Measurements from ENCODE around the gene EYA2. TPM values are rescaled to one million over a fixed set of nuclear protein-coding genes. Genes with fewer than 3 reads are reported as not detected.

Gene EYA2
- total and polyA plus RNA-seq, 4 donors = 0.17 to 0.54 (median 0.23) TPM; not detected in 1

- Histone ChIP-seq H3K9ac (ENCODE audit: low read depth in 1 of 2, low read length in 2 of 2) (no peak overlapping the region), H3K36me3 (ENCODE audit: control insufficient read depth in 4 of 4, insufficient read depth in 3 of 4, low read depth in 1 of 4, low read length in 3 of 4) (no peaks in the 10 kb centered on the region), H3K9me3 (ENCODE audit: control insufficient read depth in 4 of 4, low read length in 3 of 4) (peaks cover 0 to 12% (median 5%) of the 10 kb centered on the region in 4 donors), H3K27me3 (ENCODE audit: control insufficient read depth in 4 of 4, insufficient read depth in 4 of 4, low read length in 3 of 4) (no peaks in the 10 kb centered on the region), H3K4me1 (ENCODE audit: control insufficient read depth in 4 of 4, insufficient read depth in 4 of 4, low read length in 3 of 4) (no peaks in the 10 kb centered on the region), H3K4me3 (ENCODE audit: low read depth in 1 of 3, low read length in 3 of 3) (no peak overlapping the region), H3K27ac (ENCODE audit: low read depth in 1 of 2, low read length in 2 of 2) (no peak overlapping the region)
- WGBS = 83% methylated on average over 3 of the region's 3 CpGs
- TF ChIP-seq, protein P1, sequence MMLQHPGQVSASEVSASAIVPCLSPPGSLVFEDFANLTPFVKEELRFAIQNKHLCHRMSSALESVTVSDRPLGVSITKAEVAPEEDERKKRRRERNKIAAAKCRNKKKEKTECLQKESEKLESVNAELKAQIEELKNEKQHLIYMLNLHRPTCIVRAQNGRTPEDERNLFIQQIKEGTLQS (IDR thresholded peaks at IDR 0.05) = no peak
- TF ChIP-seq TAF1 (conservative IDR thresholded peaks at IDR 0.05) = no peak
- DNase-seq (ENCODE audit: low spot score) = no peak
These were observed 214.4 kb downstream of the EYA2 start for GRCh38 chr20:47108994-47109393.

DNA sequence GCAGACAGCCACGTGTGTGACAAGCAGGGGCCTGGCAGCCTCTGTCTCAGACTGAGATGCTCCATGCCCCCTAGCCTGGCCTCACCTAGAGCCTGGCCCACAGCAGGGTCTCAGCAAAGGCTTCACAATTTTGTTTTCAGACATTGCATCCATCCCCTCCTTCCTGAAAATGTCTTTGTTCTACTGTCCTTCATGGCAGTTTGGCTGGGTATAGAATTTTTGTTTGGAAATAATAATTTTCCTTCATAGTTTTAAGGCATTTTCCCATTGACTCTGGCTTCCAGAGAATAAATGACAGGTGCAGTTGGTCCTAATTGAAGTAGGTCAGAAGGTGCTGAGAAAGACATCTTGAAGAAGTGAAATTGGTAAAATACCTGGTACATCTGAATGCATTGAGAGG is 216.2 kb downstream of the EYA2 start:
- H3K9ac ChIP-seq (ENCODE audit: low read depth in 1 of 2, low read length in 2 of 2) = no peak overlapping the region
- DNase-seq (ENCODE audit: low spot score) = no peak
- peaks cover 0 to 12% (median 5%) of the 10 kb centered on the region in 4 donors for H3K9me3 ChIP-seq (ENCODE audit: control insufficient read depth in 4 of 4, low read length in 3 of 4)
- WGBS = 38% methylated on average over 1 of the region's 1 CpG
- no peaks in the 10 kb centered on the region for H3K36me3 ChIP-seq (ENCODE audit: control insufficient read depth in 4 of 4, insufficient read depth in 3 of 4, low read depth in 1 of 4, low read length in 3 of 4)
- no peak overlapping the region for H3K4me3 ChIP-seq (ENCODE audit: low read depth in 1 of 3, low read length in 3 of 3)
- H3K27ac ChIP-seq (ENCODE audit: low read depth in 1 of 2, low read length in 2 of 2) = no peak overlapping the region
- TF ChIP-seq YY1 (IDR thresholded peaks at IDR 0.05) = no peak
- TF ChIP-seq RXRA (IDR thresholded peaks at IDR 0.05) = no peak
- TF ChIP-seq NR2F2 (IDR thresholded peaks at IDR 0.05) = no peak
- TF ChIP-seq TAF1 (conservative IDR thresholded peaks at IDR 0.05) = no peak
- TF ChIP-seq SP1 (IDR thresholded peaks at IDR 0.05) = no peak
- H3K27me3 ChIP-seq (ENCODE audit: control insufficient read depth in 4 of 4, insufficient read depth in 4 of 4, low read length in 3 of 4) = no peaks in the 10 kb centered on the region
- no peaks in the 10 kb centered on the region for H3K4me1 ChIP-seq (ENCODE audit: control insufficient read depth in 4 of 4, insufficient read depth in 4 of 4, low read length in 3 of 4)

DNA sequence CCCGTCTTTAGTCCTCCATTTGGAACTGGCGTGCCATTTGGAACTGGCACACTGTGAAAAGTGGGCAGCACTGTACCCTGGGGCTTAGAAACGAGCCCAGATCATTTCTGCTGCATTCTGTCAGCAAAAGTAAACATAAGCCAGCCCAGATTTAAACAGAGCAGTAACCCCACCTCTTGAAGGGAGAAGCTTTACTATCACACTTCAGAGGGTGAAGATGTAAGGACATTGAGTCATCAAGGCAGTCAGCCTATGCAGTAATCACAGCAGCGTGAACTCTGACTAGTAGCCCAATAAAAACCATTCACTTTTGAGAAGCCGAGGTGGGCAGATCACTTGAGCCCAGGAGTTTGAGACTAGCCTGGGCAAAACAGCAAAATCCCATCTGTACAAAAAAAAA is 216.9 kb downstream of the EYA2 start:
- no peaks in the 10 kb centered on the region for H3K36me3 ChIP-seq (ENCODE audit: control insufficient read depth in 4 of 4, insufficient read depth in 3 of 4, low read depth in 1 of 4, low read length in 3 of 4)
- peaks cover 0 to 12% (median 5%) of the 10 kb centered on the region in 4 donors for H3K9me3 ChIP-seq (ENCODE audit: control insufficient read depth in 4 of 4, low read length in 3 of 4)
- no peaks in the 10 kb centered on the region for H3K4me1 ChIP-seq (ENCODE audit: control insufficient read depth in 4 of 4, insufficient read depth in 4 of 4, low read length in 3 of 4)
- 68% methylated on average over 5 of the region's 5 CpGs for WGBS
- H3K9ac ChIP-seq (ENCODE audit: low read depth in 1 of 2, low read length in 2 of 2) = no peak overlapping the region
- DNase-seq (ENCODE audit: low spot score) = no peak
- no peak overlapping the region for H3K4me3 ChIP-seq (ENCODE audit: low read depth in 1 of 3, low read length in 3 of 3)
- H3K27ac ChIP-seq (ENCODE audit: low read depth in 1 of 2, low read length in 2 of 2) = no peak overlapping the region
- no peaks in the 10 kb centered on the region for H3K27me3 ChIP-seq (ENCODE audit: control insufficient read depth in 4 of 4, insufficient read depth in 4 of 4, low read length in 3 of 4)
- TF ChIP-seq YY1 (IDR thresholded peaks at IDR 0.05) = no peak
- no peak for TF ChIP-seq NR2F2 (IDR thresholded peaks at IDR 0.05)
- TF ChIP-seq, protein P2, sequence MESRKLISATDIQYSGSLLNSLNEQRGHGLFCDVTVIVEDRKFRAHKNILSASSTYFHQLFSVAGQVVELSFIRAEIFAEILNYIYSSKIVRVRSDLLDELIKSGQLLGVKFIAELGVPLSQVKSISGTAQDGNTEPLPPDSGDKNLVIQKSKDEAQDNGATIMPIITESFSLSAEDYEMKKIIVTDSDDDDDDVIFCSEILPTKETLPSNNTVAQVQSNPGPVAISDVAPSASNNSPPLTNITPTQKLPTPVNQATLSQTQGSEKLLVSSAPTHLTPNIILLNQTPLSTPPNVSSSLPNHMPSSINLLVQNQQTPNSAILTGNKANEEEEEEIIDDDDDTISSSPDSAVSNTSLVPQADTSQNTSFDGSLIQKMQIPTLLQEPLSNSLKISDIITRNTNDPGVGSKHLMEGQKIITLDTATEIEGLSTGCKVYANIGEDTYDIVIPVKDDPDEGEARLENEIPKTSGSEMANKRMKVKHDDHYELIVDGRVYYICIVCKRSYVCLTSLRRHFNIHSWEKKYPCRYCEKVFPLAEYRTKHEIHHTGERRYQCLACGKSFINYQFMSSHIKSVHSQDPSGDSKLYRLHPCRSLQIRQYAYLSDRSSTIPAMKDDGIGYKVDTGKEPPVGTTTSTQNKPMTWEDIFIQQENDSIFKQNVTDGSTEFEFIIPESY (IDR thresholded peaks at IDR 0.05) = no peak
- no peak for TF ChIP-seq RAD21 (IDR thresholded peaks at IDR 0.05)
- TF ChIP-seq FOXA2 (IDR thresholded peaks at IDR 0.05) = no peak
- no peak for TF ChIP-seq HNF4A (conservative IDR thresholded peaks at IDR 0.05)
- TF ChIP-seq, protein P3, sequence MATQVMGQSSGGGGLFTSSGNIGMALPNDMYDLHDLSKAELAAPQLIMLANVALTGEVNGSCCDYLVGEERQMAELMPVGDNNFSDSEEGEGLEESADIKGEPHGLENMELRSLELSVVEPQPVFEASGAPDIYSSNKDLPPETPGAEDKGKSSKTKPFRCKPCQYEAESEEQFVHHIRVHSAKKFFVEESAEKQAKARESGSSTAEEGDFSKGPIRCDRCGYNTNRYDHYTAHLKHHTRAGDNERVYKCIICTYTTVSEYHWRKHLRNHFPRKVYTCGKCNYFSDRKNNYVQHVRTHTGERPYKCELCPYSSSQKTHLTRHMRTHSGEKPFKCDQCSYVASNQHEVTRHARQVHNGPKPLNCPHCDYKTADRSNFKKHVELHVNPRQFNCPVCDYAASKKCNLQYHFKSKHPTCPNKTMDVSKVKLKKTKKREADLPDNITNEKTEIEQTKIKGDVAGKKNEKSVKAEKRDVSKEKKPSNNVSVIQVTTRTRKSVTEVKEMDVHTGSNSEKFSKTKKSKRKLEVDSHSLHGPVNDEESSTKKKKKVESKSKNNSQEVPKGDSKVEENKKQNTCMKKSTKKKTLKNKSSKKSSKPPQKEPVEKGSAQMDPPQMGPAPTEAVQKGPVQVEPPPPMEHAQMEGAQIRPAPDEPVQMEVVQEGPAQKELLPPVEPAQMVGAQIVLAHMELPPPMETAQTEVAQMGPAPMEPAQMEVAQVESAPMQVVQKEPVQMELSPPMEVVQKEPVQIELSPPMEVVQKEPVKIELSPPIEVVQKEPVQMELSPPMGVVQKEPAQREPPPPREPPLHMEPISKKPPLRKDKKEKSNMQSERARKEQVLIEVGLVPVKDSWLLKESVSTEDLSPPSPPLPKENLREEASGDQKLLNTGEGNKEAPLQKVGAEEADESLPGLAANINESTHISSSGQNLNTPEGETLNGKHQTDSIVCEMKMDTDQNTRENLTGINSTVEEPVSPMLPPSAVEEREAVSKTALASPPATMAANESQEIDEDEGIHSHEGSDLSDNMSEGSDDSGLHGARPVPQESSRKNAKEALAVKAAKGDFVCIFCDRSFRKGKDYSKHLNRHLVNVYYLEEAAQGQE (IDR thresholded peaks at IDR 0.05) = no peak
- TF ChIP-seq JUND (IDR thresholded peaks at IDR 0.05) = no peak
- TF ChIP-seq FOXA1 (IDR thresholded peaks at IDR 0.05) = no peak
- TF ChIP-seq HNF4G (IDR thresholded peaks at IDR 0.05) = no peak
- no peak for TF ChIP-seq TAF1 (conservative IDR thresholded peaks at IDR 0.05)
- TF ChIP-seq, protein P1 (IDR thresholded peaks at IDR 0.05) = no peak
- TF ChIP-seq, protein P4, sequence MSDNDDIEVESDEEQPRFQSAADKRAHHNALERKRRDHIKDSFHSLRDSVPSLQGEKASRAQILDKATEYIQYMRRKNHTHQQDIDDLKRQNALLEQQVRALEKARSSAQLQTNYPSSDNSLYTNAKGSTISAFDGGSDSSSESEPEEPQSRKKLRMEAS (IDR thresholded peaks at IDR 0.05) = no peak
- TF ChIP-seq SP1 (IDR thresholded peaks at IDR 0.05) = no peak
- no peak for TF ChIP-seq RXRA (IDR thresholded peaks at IDR 0.05)
- TF ChIP-seq, protein P5, sequence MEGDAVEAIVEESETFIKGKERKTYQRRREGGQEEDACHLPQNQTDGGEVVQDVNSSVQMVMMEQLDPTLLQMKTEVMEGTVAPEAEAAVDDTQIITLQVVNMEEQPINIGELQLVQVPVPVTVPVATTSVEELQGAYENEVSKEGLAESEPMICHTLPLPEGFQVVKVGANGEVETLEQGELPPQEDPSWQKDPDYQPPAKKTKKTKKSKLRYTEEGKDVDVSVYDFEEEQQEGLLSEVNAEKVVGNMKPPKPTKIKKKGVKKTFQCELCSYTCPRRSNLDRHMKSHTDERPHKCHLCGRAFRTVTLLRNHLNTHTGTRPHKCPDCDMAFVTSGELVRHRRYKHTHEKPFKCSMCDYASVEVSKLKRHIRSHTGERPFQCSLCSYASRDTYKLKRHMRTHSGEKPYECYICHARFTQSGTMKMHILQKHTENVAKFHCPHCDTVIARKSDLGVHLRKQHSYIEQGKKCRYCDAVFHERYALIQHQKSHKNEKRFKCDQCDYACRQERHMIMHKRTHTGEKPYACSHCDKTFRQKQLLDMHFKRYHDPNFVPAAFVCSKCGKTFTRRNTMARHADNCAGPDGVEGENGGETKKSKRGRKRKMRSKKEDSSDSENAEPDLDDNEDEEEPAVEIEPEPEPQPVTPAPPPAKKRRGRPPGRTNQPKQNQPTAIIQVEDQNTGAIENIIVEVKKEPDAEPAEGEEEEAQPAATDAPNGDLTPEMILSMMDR (IDR thresholded peaks at IDR 0.05; ENCODE audit: low read depth, low read length, missing input control) = no peak
- TF ChIP-seq GABPA (IDR thresholded peaks at IDR 0.05 in 1 of 2, conservative IDR thresholded peaks at IDR 0.05 in 1 of 2) = no peak
- TF ChIP-seq EGR1 (IDR thresholded peaks at IDR 0.05; ENCODE audit: low read depth in 2 of 2) = no peak
